H9 (cell line): ENCODE data around the gene MAP3K8. TPM values are rescaled to one million over a fixed set of nuclear protein-coding genes. Genes with fewer than 3 reads are reported as not detected.

Source experiments
- DNase-seq: peaks from one replicate; pipeline ENCODE4 v3.0.0-alpha.2; 2017
- H2AFZ ChIP-seq: one replicate; pipeline ENCODE4 v1.6.1; 2013; ENCODE audit warnings: mild to moderate bottlenecking, low read length, control low read depth, moderate library complexity
- H2AK5ac ChIP-seq: 2 replicates; pipeline ENCODE4 v1.6.1; 2013; ENCODE audit warnings: low read length, control low read depth, mixed read lengths; ENCODE audit not compliant: insufficient read length
- H2BK120ac ChIP-seq: one replicate; pipeline ENCODE4 v1.6.1; 2013; ENCODE audit warnings: low read depth, mild to moderate bottlenecking, low read length, control low read depth, inconsistent platforms; ENCODE audit not compliant: poor library complexity, severe bottlenecking
- H2BK12ac ChIP-seq: 2 replicates; pipeline ENCODE4 v1.6.1; 2013; ENCODE audit warnings: low read length, control low read depth, mixed read lengths, low read depth; ENCODE audit not compliant: insufficient read length
- H2BK15ac ChIP-seq: 2 replicates; pipeline ENCODE4 v1.6.1; 2013; ENCODE audit warnings: low read depth, low read length, control low read depth
- H2BK20ac ChIP-seq: one replicate; pipeline ENCODE4 v1.6.1; 2013; ENCODE audit warnings: low read depth, mild to moderate bottlenecking, low read length, control low read depth, inconsistent platforms; ENCODE audit not compliant: poor library complexity, severe bottlenecking
- H2BK5ac ChIP-seq: 2 replicates; pipeline ENCODE4 v1.6.1; 2013; ENCODE audit warnings: low read length, control low read depth, mixed read lengths; ENCODE audit not compliant: insufficient read length
- H3K14ac ChIP-seq: 2 replicates; pipeline ENCODE4 v1.6.1; 2013; ENCODE audit warnings: low read length, control low read depth; ENCODE audit not compliant: insufficient read depth
- H3K18ac ChIP-seq: 2 replicates; pipeline ENCODE4 v1.6.1; 2013; ENCODE audit warnings: low read depth, mild to moderate bottlenecking, mixed read lengths, low read length, control low read depth; ENCODE audit not compliant: insufficient read length
- H3K23ac ChIP-seq: 2 replicates; pipeline ENCODE4 v1.6.1; 2013; ENCODE audit warnings: low read length, control low read depth, mixed read lengths, low read depth; ENCODE audit not compliant: insufficient read length
- H3K23me2 ChIP-seq: 2 replicates; pipeline ENCODE4 v1.6.1; 2013; ENCODE audit warnings: low read depth, mild to moderate bottlenecking, mixed read lengths, low read length, control low read depth; ENCODE audit not compliant: insufficient read length, poor library complexity, severe bottlenecking
- H3K27ac ChIP-seq: 2 replicates; pipeline ENCODE4 v1.5.1; 2013; ENCODE audit warnings: low read length, control low read depth, mixed read lengths, low read depth; ENCODE audit not compliant: insufficient read length
- H3K27me3 ChIP-seq: 2 replicates; pipeline ENCODE4 v1.6.1; 2013; ENCODE audit warnings: low read length, control low read depth, inconsistent platforms; ENCODE audit not compliant: insufficient read depth
- H3K4ac ChIP-seq: 2 replicates; pipeline ENCODE4 v1.6.1; 2013; ENCODE audit warnings: low read depth, mild to moderate bottlenecking, control low read depth, inconsistent platforms, low read length, moderate library complexity
- H3K4me1 ChIP-seq: 2 replicates; pipeline ENCODE4 v1.6.1; 2013; ENCODE audit warnings: low read length, control low read depth, inconsistent platforms; ENCODE audit not compliant: insufficient read depth
- H3K4me2 ChIP-seq: 2 replicates; pipeline ENCODE4 v1.6.1; 2013; ENCODE audit warnings: low read length, control low read depth, mixed read lengths; ENCODE audit not compliant: insufficient read length, insufficient read depth
- H3K56ac ChIP-seq: 2 replicates; pipeline ENCODE4 v1.6.1; 2013; ENCODE audit warnings: low read depth, mild to moderate bottlenecking, mixed read lengths, low read length, control low read depth; ENCODE audit not compliant: insufficient read length
- H3K79me1 ChIP-seq: 2 replicates; pipeline ENCODE4 v1.6.1; 2013; ENCODE audit warnings: low read depth, mild to moderate bottlenecking, moderate library complexity, low read length, control low read depth, inconsistent platforms; ENCODE audit not compliant: insufficient read depth, poor library complexity, severe bottlenecking
- H3K79me2 ChIP-seq: 2 replicates; pipeline ENCODE4 v1.6.1; 2013; ENCODE audit warnings: low read length, control low read depth, inconsistent platforms; ENCODE audit not compliant: insufficient read depth
- H3K9ac ChIP-seq: 2 replicates; pipeline ENCODE4 v1.6.1; 2013; ENCODE audit warnings: low read length, control low read depth, mixed read lengths; ENCODE audit not compliant: insufficient read length; ENCODE audit errors: extremely low read depth
- H3K9me3 ChIP-seq: one replicate; pipeline ENCODE4 v1.6.1; 2013; ENCODE audit warnings: low read depth, low read length, inconsistent platforms; ENCODE audit not compliant: control insufficient read depth
- H3T11ph ChIP-seq: one replicate; pipeline ENCODE4 v1.6.1; 2013; ENCODE audit warnings: mild to moderate bottlenecking, low read length, control low read depth, inconsistent platforms
- H4K20me1 ChIP-seq: one replicate; pipeline ENCODE4 v1.6.1; 2013; ENCODE audit not compliant: control insufficient read depth, insufficient read length, insufficient read depth
- H4K5ac ChIP-seq: 2 replicates; pipeline ENCODE4 v1.6.1; 2013; ENCODE audit warnings: low read depth, mild to moderate bottlenecking, mixed read lengths, low read length, control low read depth; ENCODE audit not compliant: insufficient read length
- H4K8ac ChIP-seq: replicated peaks from 2 replicates; pipeline ENCODE4 v1.6.1; 2013; ENCODE audit warnings: low read length, control low read depth, mixed read lengths, low read depth; ENCODE audit not compliant: insufficient read length
- H4K91ac ChIP-seq: 2 replicates; pipeline ENCODE4 v1.6.1; 2013; ENCODE audit warnings: low read depth, mild to moderate bottlenecking, moderate library complexity, mixed read lengths, low read length, control low read depth; ENCODE audit not compliant: insufficient read length
- H3K27ac Mint-ChIP-seq, 3 experiments: 2 replicates in 2 of 3; 3 replicates in 1 of 3; pipeline ENCODE4 v1.8.0; 2020 to 2021; ENCODE audit warnings: mixed read lengths in 3 of 3, mild to moderate bottlenecking in 1 of 3, moderate library complexity in 1 of 3
- H3K27me3 Mint-ChIP-seq: 2 replicates; pipeline ENCODE4 v1.8.0; 2021; ENCODE audit warnings: low read depth, mild to moderate bottlenecking, moderate library complexity, mixed read lengths
- H3K36me3 Mint-ChIP-seq, 3 experiments: 2 replicates in 2 of 3; 3 replicates in 1 of 3; pipeline ENCODE4 v1.8.0; 2020 to 2021; ENCODE audit warnings: low read depth in 3 of 3, mixed read lengths in 3 of 3; ENCODE audit not compliant: insufficient read depth in 1 of 3
- H3K4me1 Mint-ChIP-seq, 2 experiments: 2 replicates each; pipeline ENCODE4 v1.8.0; 2020; ENCODE audit warnings: mixed read lengths in 2 of 2
- H3K4me3 Mint-ChIP-seq, 2 experiments: 2 replicates in 1 of 2; 3 replicates in 1 of 2; pipeline ENCODE4 v1.8.0; 2020 to 2021; ENCODE audit warnings: mild to moderate bottlenecking in 2 of 2, mixed read lengths in 2 of 2, moderate library complexity in 1 of 2
- H3K9me3 Mint-ChIP-seq, 2 experiments: 2 replicates in 1 of 2; 3 replicates in 1 of 2; pipeline ENCODE4 v1.8.0; 2020; ENCODE audit warnings: mild to moderate bottlenecking in 2 of 2, mixed read lengths in 2 of 2, moderate library complexity in 1 of 2
- WGBS: extraction: QIAGEN DNeasy Blood & Tissue Kit; methylation state at CpG from one replicate; pipeline ENCODE4 v1.1.7; 2013; ENCODE audit warnings: missing lambda C conversion rate, low lambda C conversion rate, mixed read lengths; ENCODE audit not compliant: insufficient read length; ENCODE audit errors: extremely low coverage; 5-methylcytosine and 5-hydroxymethylcytosine counted together
- total RNA-seq: library from RNA; stranded (reverse); gene quantifications from 2 replicates; pipeline ENCODE4 v1.2.1, GENCODE V29; 2021
- TF ChIP-seq, protein P1 (sequence below): fragments of 200-600 bp; sonication (generic); conservative IDR thresholded peaks from 3 replicates; pipeline ENCODE4 v1.8.0; 2021; ENCODE audit warnings: antibody characterized with exemption, mild to moderate bottlenecking

Gene MAP3K8
- total RNA-seq, 1 experiment from 2014 or later: 3.5 TPM

GRCh38 chr10:30464675-30465074 lies 30.7 kb downstream of the MAP3K8 start:
- Histone ChIP-seq H4K5ac (no peak overlapping the region), H4K91ac (no peak overlapping the region), H3T11ph (no peak overlapping the region), H3K4ac (no peak overlapping the region), H3K56ac (no peak overlapping the region), H3K18ac (no peak overlapping the region), H3K4me2 (no peak overlapping the region), H4K8ac (no peak overlapping the region), H2BK15ac (no peak overlapping the region), H3K9me3 (no peaks in the 10 kb centered on the region), H3K23me2 (no peaks in the 10 kb centered on the region), H3K79me1 (no peaks in the 10 kb centered on the region), H3K14ac (no peak overlapping the region), H2AK5ac (no peak overlapping the region), H2BK5ac (no peak overlapping the region), H2AFZ (no peak overlapping the region), H2BK12ac (no peak overlapping the region), H3K4me1 (no peaks in the 10 kb centered on the region), H4K20me1 (no peaks in the 10 kb centered on the region), H3K9ac (no peak overlapping the region), H3K27ac (no peak overlapping the region), H2BK20ac (no peak overlapping the region), H2BK120ac (no peak overlapping the region), H3K23ac (no peak overlapping the region), H3K79me2 (no peaks in the 10 kb centered on the region), H3K27me3 (no peaks in the 10 kb centered on the region)
- H3K27me3 Mint-ChIP-seq: no peaks in the 10 kb centered on the region
- H3K4me3 Mint-ChIP-seq: no peak overlapping the region
- DNase-seq: no peak
- TF ChIP-seq, protein P1, sequence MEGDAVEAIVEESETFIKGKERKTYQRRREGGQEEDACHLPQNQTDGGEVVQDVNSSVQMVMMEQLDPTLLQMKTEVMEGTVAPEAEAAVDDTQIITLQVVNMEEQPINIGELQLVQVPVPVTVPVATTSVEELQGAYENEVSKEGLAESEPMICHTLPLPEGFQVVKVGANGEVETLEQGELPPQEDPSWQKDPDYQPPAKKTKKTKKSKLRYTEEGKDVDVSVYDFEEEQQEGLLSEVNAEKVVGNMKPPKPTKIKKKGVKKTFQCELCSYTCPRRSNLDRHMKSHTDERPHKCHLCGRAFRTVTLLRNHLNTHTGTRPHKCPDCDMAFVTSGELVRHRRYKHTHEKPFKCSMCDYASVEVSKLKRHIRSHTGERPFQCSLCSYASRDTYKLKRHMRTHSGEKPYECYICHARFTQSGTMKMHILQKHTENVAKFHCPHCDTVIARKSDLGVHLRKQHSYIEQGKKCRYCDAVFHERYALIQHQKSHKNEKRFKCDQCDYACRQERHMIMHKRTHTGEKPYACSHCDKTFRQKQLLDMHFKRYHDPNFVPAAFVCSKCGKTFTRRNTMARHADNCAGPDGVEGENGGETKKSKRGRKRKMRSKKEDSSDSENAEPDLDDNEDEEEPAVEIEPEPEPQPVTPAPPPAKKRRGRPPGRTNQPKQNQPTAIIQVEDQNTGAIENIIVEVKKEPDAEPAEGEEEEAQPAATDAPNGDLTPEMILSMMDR: no peak
- peaks cover 2 to 9% (median 8%) of the 10 kb centered on the region in 3 experiments; a peak in 6 of 7 replicates for H3K36me3 Mint-ChIP-seq
- no CpG with 5 or more reads among the region's 3 CpGs for WGBS
- H3K9me3 Mint-ChIP-seq: no peaks in the 10 kb centered on the region
- no peak overlapping the region for H3K27ac Mint-ChIP-seq
- peaks cover 0 to 2% of the 10 kb centered on the region in 2 experiments; a peak in 1 of 4 replicates for H3K4me1 Mint-ChIP-seq
